ENCODE data around the gene MRPS9. TPM values are rescaled to one million over a fixed set of nuclear protein-coding genes. Genes with fewer than 3 reads are reported as not detected.

MRPS9 gene
- total RNA-seq, 1 donor from 2014 or later, result 24.5 TPM

DNA sequence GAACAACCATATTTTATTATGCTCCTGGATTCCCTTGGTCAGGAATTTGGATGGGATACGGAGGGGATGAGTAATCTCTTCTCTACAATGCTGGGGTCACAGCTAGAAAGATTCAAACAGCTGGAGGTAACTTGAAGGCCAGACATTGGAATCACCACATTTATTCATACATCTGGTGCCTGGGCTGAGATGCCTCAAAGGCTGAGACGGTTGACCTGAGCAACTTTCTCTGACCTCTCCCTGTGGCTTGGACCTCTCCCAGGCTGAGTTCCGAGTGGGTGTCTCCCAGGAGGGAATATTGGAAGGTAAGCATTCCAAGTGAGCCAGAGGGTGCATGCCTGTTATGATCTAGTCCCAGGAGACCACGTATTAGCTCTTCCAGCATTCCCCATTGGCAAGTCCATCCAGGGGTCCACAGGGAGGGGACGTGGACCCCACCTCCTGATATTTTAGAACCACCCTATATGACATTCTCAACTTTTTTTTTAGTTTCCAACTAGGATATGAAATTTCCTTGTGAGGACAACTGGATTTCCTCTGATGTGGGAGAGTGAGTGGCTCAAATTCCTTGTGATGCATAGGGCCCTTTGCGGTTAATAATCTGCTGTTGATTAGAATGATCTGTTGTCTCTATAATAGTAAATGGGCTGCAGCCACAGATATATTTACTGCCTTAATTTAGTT, 101.8 kb downstream of the MRPS9 start:
- DNase-seq (ENCODE audit: low read depth) (no peak), FAIRE-seq (no peak)
- peaks cover 5% of the 10 kb centered on the region for H3K27me3 ChIP-seq (ENCODE audit: control insufficient read depth, insufficient read depth, low read length)
- H3K36me3 ChIP-seq (ENCODE audit: control insufficient read depth, insufficient read depth, low read length), result no peaks in the 10 kb centered on the region
- TF ChIP-seq, protein P1, sequence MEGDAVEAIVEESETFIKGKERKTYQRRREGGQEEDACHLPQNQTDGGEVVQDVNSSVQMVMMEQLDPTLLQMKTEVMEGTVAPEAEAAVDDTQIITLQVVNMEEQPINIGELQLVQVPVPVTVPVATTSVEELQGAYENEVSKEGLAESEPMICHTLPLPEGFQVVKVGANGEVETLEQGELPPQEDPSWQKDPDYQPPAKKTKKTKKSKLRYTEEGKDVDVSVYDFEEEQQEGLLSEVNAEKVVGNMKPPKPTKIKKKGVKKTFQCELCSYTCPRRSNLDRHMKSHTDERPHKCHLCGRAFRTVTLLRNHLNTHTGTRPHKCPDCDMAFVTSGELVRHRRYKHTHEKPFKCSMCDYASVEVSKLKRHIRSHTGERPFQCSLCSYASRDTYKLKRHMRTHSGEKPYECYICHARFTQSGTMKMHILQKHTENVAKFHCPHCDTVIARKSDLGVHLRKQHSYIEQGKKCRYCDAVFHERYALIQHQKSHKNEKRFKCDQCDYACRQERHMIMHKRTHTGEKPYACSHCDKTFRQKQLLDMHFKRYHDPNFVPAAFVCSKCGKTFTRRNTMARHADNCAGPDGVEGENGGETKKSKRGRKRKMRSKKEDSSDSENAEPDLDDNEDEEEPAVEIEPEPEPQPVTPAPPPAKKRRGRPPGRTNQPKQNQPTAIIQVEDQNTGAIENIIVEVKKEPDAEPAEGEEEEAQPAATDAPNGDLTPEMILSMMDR (IDR thresholded peaks at IDR 0.05; ENCODE audit: insufficient read depth, low read length, severe bottlenecking), result no peak
- no peak overlapping the region for H3K4me3 ChIP-seq (ENCODE audit: low read depth, low read length)

DNA sequence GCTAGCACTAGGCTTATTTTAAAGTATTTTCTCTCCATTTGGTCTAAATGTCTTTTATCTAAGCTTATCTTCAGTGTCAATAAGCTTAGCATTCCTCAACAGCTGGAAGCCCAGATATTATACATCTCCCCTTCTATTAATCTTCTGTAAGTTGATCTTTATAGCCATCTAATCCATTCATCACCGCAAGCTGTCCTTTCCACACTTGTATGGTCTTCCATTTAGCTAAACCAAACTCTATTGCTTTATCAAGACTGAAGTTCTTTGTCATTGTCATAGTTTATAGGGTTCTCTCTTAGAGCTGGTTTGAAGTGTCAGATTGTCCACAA, 102.3 kb downstream of the MRPS9 start:
- DNase-seq (ENCODE audit: low read depth) (no peak), FAIRE-seq (no peak)
- no peak overlapping the region for H3K4me3 ChIP-seq (ENCODE audit: low read depth, low read length)
- H3K27me3 ChIP-seq (ENCODE audit: control insufficient read depth, insufficient read depth, low read length), result peaks cover 5% of the 10 kb centered on the region
- TF ChIP-seq, protein P1 (IDR thresholded peaks at IDR 0.05; ENCODE audit: insufficient read depth, low read length, severe bottlenecking), result no peak
- H3K36me3 ChIP-seq (ENCODE audit: control insufficient read depth, insufficient read depth, low read length), result no peaks in the 10 kb centered on the region

DNA sequence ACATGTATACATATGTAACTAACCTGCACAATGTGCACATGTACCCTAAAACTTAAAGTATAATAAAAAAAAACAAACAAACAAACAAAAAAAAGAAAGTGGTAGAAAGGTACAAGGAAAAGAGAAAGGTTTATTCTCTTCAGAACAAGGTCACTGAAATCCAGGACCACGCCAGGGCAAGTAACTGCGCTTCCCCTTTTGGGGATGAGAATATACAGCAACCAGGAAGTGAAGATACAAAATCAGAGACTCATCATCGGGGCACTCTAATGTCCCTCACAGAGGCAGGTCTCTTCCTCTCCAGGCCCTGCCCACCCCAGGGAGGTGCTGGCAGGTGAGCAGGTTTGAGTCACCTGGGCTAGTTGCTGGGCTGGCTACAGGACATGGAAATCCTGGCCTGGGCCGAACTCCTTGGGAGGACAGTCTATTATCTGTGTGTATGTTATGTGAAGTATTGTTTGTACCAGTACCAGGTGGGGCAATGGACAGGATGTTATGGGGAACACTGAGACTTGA, 103.3 kb downstream of the MRPS9 start:
- H3K36me3 ChIP-seq (ENCODE audit: control insufficient read depth, insufficient read depth, low read length), result no peaks in the 10 kb centered on the region
- DNase-seq (ENCODE audit: low read depth), result no peak
- no peak overlapping the region for H3K4me3 ChIP-seq (ENCODE audit: low read depth, low read length)
- H3K27me3 ChIP-seq (ENCODE audit: control insufficient read depth, insufficient read depth, low read length), result peaks cover 3% of the 10 kb centered on the region
- FAIRE-seq, result no peak
- TF ChIP-seq, protein P1 (IDR thresholded peaks at IDR 0.05; ENCODE audit: insufficient read depth, low read length, severe bottlenecking), result no peak

DNA sequence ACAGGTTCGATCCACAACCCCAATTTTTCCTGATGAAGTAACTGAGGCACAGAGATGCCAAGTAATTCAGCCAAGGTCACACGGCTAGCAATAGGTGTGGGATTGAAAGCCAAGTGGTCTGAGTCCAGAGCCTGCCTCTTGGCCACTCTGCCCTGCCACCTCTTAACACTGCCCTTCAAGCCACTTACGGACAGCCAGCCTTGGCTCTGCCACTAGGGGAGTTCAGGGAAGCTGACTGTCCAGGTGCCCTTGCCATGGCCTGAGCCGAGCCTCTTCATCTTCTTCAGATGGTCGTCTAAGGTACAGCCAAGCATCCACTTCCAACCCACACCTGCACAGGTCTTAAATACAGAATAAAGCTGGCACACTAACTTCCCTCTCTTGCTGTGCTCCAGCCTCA, 104.4 kb downstream of the MRPS9 start:
- Histone ChIP-seq H3K27me3 (ENCODE audit: control insufficient read depth, insufficient read depth, low read length) (peaks cover 3% of the 10 kb centered on the region), H3K36me3 (ENCODE audit: control insufficient read depth, insufficient read depth, low read length) (no peaks in the 10 kb centered on the region), H3K4me3 (ENCODE audit: low read depth, low read length) (no peak overlapping the region)
- TF ChIP-seq, protein P1 (IDR thresholded peaks at IDR 0.05; ENCODE audit: insufficient read depth, low read length, severe bottlenecking), result no peak
- DNase-seq (ENCODE audit: low read depth), result no peak
- no peak for FAIRE-seq

DNA sequence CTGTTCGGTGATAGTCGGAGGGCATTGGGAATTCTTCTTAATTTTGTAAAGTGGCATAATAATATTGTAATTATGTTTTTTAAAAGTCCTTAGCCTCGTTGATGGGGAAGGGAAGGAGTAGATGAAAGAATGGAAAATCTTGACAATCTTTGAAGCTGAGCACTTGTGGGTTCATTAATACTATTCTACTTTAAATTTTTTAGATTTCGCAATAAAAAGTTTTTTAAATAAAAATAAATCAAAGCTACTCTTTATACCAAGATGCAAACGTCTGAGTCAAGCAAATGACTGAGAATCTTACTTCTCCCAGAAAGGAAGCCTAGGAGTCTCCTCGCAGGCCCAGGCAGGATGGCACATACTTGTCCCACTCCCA, 105.2 kb downstream of the MRPS9 start:
- FAIRE-seq, result no peak
- no peaks in the 10 kb centered on the region for H3K36me3 ChIP-seq (ENCODE audit: control insufficient read depth, insufficient read depth, low read length)
- no peak for DNase-seq (ENCODE audit: low read depth)
- no peak overlapping the region for H3K4me3 ChIP-seq (ENCODE audit: low read depth, low read length)
- TF ChIP-seq, protein P1 (IDR thresholded peaks at IDR 0.05; ENCODE audit: insufficient read depth, low read length, severe bottlenecking), result no peak
- H3K27me3 ChIP-seq (ENCODE audit: control insufficient read depth, insufficient read depth, low read length), result peaks cover 3% of the 10 kb centered on the region
